Lung microvascular endothelial cell (primary cell): ENCODE results near the gene VPS37B. TPM values are rescaled to one million over a fixed set of nuclear protein-coding genes. Genes with fewer than 3 reads are reported as not detected.

Source experiments
- DNase-seq, 2 donors: peaks; one replicate each; pipeline versions ENCODE4 v3.0.0 to v3.0.0-alpha.2; 2010; ENCODE audit warnings: low read depth in 2 of 2
- total RNA-seq: library from RNA; depleted of rRNA; stranded (reverse); fragments of >200 nt; gene quantifications from 2 replicates; pipeline ENCODE4 v1.2.1, GENCODE V29; 2014

The VPS37B gene
- total RNA-seq, 1 donor from 2014 or later: 9.1 TPM

- DNase-seq: no peak
Measured at GRCh38 chr12:122866379-122866778, 29.5 kb downstream of the VPS37B start.

- DNase-seq: peak; percentile 61 to 66
Measured at GRCh38 chr12:122865268-122866231, 30.4 kb downstream of the VPS37B start.

GRCh38 chr12:122864894-122865253 lies 31.1 kb downstream of the VPS37B start:
- no peak for DNase-seq

GRCh38 chr12:122862872-122863701 lies 32.8 kb downstream of the VPS37B start:
- no peak for DNase-seq

GRCh38 chr12:122862110-122862634 lies 33.8 kb downstream of the VPS37B start:
- DNase-seq: no peak

- DNase-seq: no peak
Measured at GRCh38 chr12:122861587-122861970, 34.3 kb downstream of the VPS37B start.

- no peak for DNase-seq
Measured at GRCh38 chr12:122860854-122861586, 34.9 kb downstream of the VPS37B start.

- peak; percentile 88 for DNase-seq
Measured at GRCh38 chr12:122860040-122860853, 35.7 kb downstream of the VPS37B start.

- no peak for DNase-seq
Measured at GRCh38 chr12:122859303-122860039, 36.5 kb downstream of the VPS37B start.

GRCh38 chr12:122858591-122859302 lies 37.2 kb downstream of the VPS37B start:
- DNase-seq: no peak

GRCh38 chr12:122858171-122858570 lies 37.8 kb downstream of the VPS37B start:
- DNase-seq: no peak

- no peak for DNase-seq
Measured at GRCh38 chr12:122856999-122857671, 38.8 kb downstream of the VPS37B start.

- no peak for DNase-seq
Measured at GRCh38 chr12:122855928-122856831, 39.7 kb downstream of the VPS37B start.

GRCh38 chr12:122855071-122855829 lies 40.7 kb downstream of the VPS37B start:
- DNase-seq: no peak

GRCh38 chr12:122854554-122854953 lies 41.4 kb downstream of the VPS37B start:
- DNase-seq: no peak

- no peak for DNase-seq
Measured at GRCh38 chr12:122853582-122854245, 42.2 kb downstream of the VPS37B start.
